ENCODE results near the gene EIF3A. TPM values are rescaled to one million over a fixed set of nuclear protein-coding genes. Genes with fewer than 3 reads are reported as not detected.

The EIF3A gene
- total and polyA plus RNA-seq, 7 experiments from 2014 or later: 40.5 to 137 (median 90.9) TPM

DNA sequence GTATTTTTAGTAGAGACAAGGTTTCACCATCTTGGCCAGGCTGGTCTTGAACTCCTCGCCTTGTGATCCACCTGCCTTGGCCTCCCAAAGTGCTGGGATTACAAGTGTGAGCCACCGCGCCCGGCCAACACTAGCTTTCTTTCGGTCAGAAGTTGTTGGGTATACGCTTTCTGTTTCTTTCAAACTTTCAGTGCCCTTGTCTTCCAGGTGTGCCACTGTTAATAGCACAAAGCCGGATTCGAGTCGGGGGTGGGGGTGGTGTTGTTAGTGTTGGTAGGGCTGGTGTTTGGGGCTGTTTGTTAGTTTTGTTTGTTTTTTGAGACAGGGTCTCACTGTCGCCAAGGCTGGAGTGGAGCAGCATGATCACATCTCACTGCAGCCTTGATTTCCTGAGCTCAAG is 84.9 kb downstream of the EIF3A start:
- Mint-ChIP-seq H3K27ac (no peak overlapping the region), H3K36me3 (no peaks in the 10 kb centered on the region), H3K27me3 (peaks cover 0 to 52% (median 6%) of the 10 kb centered on the region in 5 donors), H3K9me3 (no peaks in the 10 kb centered on the region), H3K4me3 (no peak overlapping the region), H3K4me1 (no peaks in the 10 kb centered on the region)
- no peaks in the 10 kb centered on the region for H3K36me3 ChIP-seq (ENCODE audit: control insufficient read depth in 2 of 3, insufficient read depth in 3 of 3, low read length in 3 of 3)
- H3K27me3 ChIP-seq (ENCODE audit: control insufficient read depth in 2 of 2, insufficient read depth in 2 of 2, low read length in 2 of 2): no peaks in the 10 kb centered on the region
- no peak for ATAC-seq
- ChIA-PET POLR2A (no interaction called here), CTCF (no interaction called here)
- no peak for DNase-seq
- H3K27ac ChIP-seq (ENCODE audit: low read depth, low read length): no peak overlapping the region
- no peaks in the 10 kb centered on the region for H3K9me3 ChIP-seq (ENCODE audit: control insufficient read depth in 2 of 3, low read length in 3 of 3)
- H3K4me3 ChIP-seq (ENCODE audit: low read length): no peak overlapping the region
- intact Hi-C loops (cut with micrococcal nuclease): no loop called here
- no peaks in the 10 kb centered on the region for H3K4me1 ChIP-seq (ENCODE audit: control insufficient read depth in 2 of 2, insufficient read depth in 2 of 2, low read length in 2 of 2)

DNA sequence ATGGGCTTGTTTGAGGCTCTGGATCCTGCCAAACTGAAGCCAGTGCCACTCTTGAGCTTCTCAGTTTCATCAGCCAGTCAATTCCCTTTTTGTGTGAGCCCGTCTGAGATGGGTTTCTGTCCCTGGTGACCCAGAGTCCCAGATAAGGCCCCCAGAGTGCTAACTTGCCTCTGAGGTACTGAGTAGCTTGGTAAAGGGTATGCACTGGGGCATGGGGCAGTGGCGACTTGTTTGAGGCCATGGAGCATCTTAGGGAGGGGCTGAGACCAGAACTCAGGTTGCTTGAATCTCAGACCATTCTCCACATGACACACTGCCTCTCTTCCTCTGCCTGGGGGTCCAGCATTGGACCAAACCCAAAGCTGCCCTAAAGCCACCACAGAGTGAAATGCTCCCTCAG is 86.3 kb downstream of the EIF3A start:
- H3K36me3 ChIP-seq (ENCODE audit: control insufficient read depth in 2 of 3, insufficient read depth in 3 of 3, low read length in 3 of 3): no peaks in the 10 kb centered on the region
- no peak overlapping the region for H3K27ac Mint-ChIP-seq
- H3K36me3 Mint-ChIP-seq: no peaks in the 10 kb centered on the region
- H3K4me3 ChIP-seq (ENCODE audit: low read length): no peak overlapping the region
- intact Hi-C loops (cut with micrococcal nuclease): no loop called here
- H3K4me1 ChIP-seq (ENCODE audit: control insufficient read depth in 2 of 2, insufficient read depth in 2 of 2, low read length in 2 of 2): no peaks in the 10 kb centered on the region
- H3K27me3 ChIP-seq (ENCODE audit: control insufficient read depth in 2 of 2, insufficient read depth in 2 of 2, low read length in 2 of 2): no peaks in the 10 kb centered on the region
- no peak overlapping the region for H3K4me3 Mint-ChIP-seq
- DNase-seq: no peak
- ChIA-PET CTCF (no interaction called here), POLR2A (no interaction called here)
- peaks cover 0 to 2% (median 0%) of the 10 kb centered on the region in 11 donors for H3K9me3 Mint-ChIP-seq
- no peaks in the 10 kb centered on the region for H3K4me1 Mint-ChIP-seq
- ATAC-seq: no peak
- peaks cover 0 to 49% (median 6%) of the 10 kb centered on the region in 5 donors for H3K27me3 Mint-ChIP-seq
- no peak overlapping the region for H3K27ac ChIP-seq (ENCODE audit: low read depth, low read length)
- no peaks in the 10 kb centered on the region for H3K9me3 ChIP-seq (ENCODE audit: control insufficient read depth in 2 of 3, low read length in 3 of 3)

DNA sequence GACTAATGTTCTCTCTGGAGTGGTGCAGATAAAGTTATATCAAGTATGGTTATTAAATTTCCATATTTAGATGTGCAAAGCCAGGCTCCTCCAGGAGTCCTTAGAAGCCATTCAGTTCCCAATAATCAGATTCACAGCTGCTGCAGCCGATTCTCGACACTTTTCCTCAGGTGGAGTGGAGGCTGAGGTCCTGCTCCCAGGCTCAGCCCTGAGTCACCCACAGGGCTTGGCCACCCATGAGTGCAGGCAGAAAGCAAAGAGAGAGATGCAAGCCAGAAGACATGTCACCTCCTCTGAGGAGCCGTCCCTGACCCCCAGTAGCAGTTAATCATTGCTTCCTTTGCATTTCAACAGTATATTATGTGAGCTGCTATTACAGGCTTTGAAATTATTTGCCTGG is 87.4 kb downstream of the EIF3A start:
- no peak overlapping the region for H3K4me3 Mint-ChIP-seq
- no peak overlapping the region for H3K27ac Mint-ChIP-seq
- ATAC-seq (no peak), DNase-seq (no peak)
- ChIA-PET CTCF (no interaction called here), POLR2A (interaction anchor here (0.7 kb wide), 1 partner anchor 145 kb away, joined by 3 read pairs; no protein-coding TSS in a partner anchor)
- H3K9me3 ChIP-seq (ENCODE audit: control insufficient read depth in 2 of 3, low read length in 3 of 3): no peaks in the 10 kb centered on the region
- no peaks in the 10 kb centered on the region for H3K4me1 Mint-ChIP-seq
- no peak overlapping the region for H3K27ac ChIP-seq (ENCODE audit: low read depth, low read length)
- no peaks in the 10 kb centered on the region for H3K4me1 ChIP-seq (ENCODE audit: control insufficient read depth in 2 of 2, insufficient read depth in 2 of 2, low read length in 2 of 2)
- intact Hi-C loops (cut with micrococcal nuclease): no loop called here
- peaks cover 0 to 6% (median 0%) of the 10 kb centered on the region in 11 donors for H3K9me3 Mint-ChIP-seq
- no peaks in the 10 kb centered on the region for H3K36me3 ChIP-seq (ENCODE audit: control insufficient read depth in 2 of 3, insufficient read depth in 3 of 3, low read length in 3 of 3)
- H3K27me3 Mint-ChIP-seq: peaks cover 0 to 45% (median 6%) of the 10 kb centered on the region in 5 donors
- H3K4me3 ChIP-seq (ENCODE audit: low read length): no peak overlapping the region
- H3K36me3 Mint-ChIP-seq: no peaks in the 10 kb centered on the region
- H3K27me3 ChIP-seq (ENCODE audit: control insufficient read depth in 2 of 2, insufficient read depth in 2 of 2, low read length in 2 of 2): no peaks in the 10 kb centered on the region

DNA sequence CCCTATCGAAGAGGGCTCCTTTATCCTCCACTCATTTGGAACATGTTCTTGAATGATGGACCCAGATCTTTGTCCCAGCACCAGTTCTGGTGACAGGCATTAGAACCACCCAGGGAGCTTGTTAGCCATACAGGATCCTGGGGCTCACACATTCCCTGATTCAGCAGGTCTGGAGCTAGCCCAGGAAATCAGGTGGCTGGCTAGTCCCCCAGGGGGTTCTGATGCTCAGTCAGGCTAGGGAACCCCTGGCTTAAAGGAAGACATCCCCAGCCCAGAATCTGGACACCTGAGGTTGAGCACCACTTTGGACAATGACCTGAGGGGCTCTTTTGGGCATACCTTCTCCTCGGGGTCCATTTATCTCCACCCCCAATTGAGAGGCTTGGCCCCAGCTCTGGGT is 88.1 kb downstream of the EIF3A start:
- Histone ChIP-seq H3K4me3 (ENCODE audit: low read length) (no peak overlapping the region), H3K4me1 (ENCODE audit: control insufficient read depth in 2 of 2, insufficient read depth in 2 of 2, low read length in 2 of 2) (no peaks in the 10 kb centered on the region), H3K27ac (ENCODE audit: low read depth, low read length) (no peak overlapping the region), H3K9me3 (ENCODE audit: control insufficient read depth in 2 of 3, low read length in 3 of 3) (no peaks in the 10 kb centered on the region), H3K36me3 (ENCODE audit: control insufficient read depth in 2 of 3, insufficient read depth in 3 of 3, low read length in 3 of 3) (no peaks in the 10 kb centered on the region), H3K27me3 (ENCODE audit: control insufficient read depth in 2 of 2, insufficient read depth in 2 of 2, low read length in 2 of 2) (no peaks in the 10 kb centered on the region)
- intact Hi-C loops (cut with micrococcal nuclease): no loop called here
- DNase-seq: no peak
- H3K4me3 Mint-ChIP-seq: no peak overlapping the region
- ChIA-PET POLR2A (interaction anchor here (0.7 kb wide), 1 partner anchor 668 kb away, joined by 3 read pairs; no protein-coding TSS in a partner anchor), CTCF (no interaction called here)
- peaks cover 0 to 6% (median 0%) of the 10 kb centered on the region in 7 donors for H3K4me1 Mint-ChIP-seq
- H3K9me3 Mint-ChIP-seq: peaks cover 0 to 7% (median 0%) of the 10 kb centered on the region in 11 donors
- H3K27ac Mint-ChIP-seq: no peak overlapping the region
- peaks cover 0 to 3% (median 0%) of the 10 kb centered on the region in 5 donors for H3K36me3 Mint-ChIP-seq
- no peak for ATAC-seq
- peaks cover 0 to 41% (median 4%) of the 10 kb centered on the region in 5 donors for H3K27me3 Mint-ChIP-seq

DNA sequence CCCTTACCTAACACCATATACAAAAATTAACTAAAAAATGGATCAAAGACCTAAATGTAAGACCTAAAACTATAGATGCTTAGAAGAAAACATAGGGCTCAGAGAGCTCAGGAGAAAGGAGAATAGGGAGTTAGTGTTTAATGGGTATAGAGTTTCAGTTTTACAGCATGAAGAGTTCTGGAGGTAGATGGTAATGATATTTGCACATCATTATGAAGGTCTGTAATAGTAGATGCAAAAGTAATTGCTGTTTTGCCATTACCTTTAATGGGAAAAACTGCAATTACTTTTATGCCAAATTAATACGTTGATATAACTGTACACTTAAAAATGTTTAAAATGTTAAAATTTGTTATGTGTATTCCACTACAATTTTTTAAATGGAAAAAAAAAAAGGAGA is 90.3 kb downstream of the EIF3A start:
- Mint-ChIP-seq H3K27ac (no peak overlapping the region), H3K4me3 (no peak overlapping the region), H3K36me3 (peaks cover 0 to 6% (median 4%) of the 10 kb centered on the region in 5 donors), H3K4me1 (peaks cover 0 to 14% (median 0%) of the 10 kb centered on the region in 7 donors), H3K27me3 (peaks cover 0 to 29% (median 4%) of the 10 kb centered on the region in 5 donors), H3K9me3 (peaks cover 0 to 14% (median 7%) of the 10 kb centered on the region in 11 donors)
- DNase-seq: no peak
- ChIA-PET CTCF (no interaction called here), POLR2A (no interaction called here)
- peaks cover 0 to 7% (median 0%) of the 10 kb centered on the region in 3 experiments for H3K9me3 ChIP-seq (ENCODE audit: control insufficient read depth in 2 of 3, low read length in 3 of 3)
- H3K4me1 ChIP-seq (ENCODE audit: control insufficient read depth in 2 of 2, insufficient read depth in 2 of 2, low read length in 2 of 2): no peaks in the 10 kb centered on the region
- H3K27me3 ChIP-seq (ENCODE audit: control insufficient read depth in 2 of 2, insufficient read depth in 2 of 2, low read length in 2 of 2): no peaks in the 10 kb centered on the region
- H3K4me3 ChIP-seq (ENCODE audit: low read length): no peak overlapping the region
- intact Hi-C loops (cut with micrococcal nuclease): no loop called here
- no peak overlapping the region for H3K27ac ChIP-seq (ENCODE audit: low read depth, low read length)
- H3K36me3 ChIP-seq (ENCODE audit: control insufficient read depth in 2 of 3, insufficient read depth in 3 of 3, low read length in 3 of 3): no peaks in the 10 kb centered on the region
- no peak for ATAC-seq

DNA sequence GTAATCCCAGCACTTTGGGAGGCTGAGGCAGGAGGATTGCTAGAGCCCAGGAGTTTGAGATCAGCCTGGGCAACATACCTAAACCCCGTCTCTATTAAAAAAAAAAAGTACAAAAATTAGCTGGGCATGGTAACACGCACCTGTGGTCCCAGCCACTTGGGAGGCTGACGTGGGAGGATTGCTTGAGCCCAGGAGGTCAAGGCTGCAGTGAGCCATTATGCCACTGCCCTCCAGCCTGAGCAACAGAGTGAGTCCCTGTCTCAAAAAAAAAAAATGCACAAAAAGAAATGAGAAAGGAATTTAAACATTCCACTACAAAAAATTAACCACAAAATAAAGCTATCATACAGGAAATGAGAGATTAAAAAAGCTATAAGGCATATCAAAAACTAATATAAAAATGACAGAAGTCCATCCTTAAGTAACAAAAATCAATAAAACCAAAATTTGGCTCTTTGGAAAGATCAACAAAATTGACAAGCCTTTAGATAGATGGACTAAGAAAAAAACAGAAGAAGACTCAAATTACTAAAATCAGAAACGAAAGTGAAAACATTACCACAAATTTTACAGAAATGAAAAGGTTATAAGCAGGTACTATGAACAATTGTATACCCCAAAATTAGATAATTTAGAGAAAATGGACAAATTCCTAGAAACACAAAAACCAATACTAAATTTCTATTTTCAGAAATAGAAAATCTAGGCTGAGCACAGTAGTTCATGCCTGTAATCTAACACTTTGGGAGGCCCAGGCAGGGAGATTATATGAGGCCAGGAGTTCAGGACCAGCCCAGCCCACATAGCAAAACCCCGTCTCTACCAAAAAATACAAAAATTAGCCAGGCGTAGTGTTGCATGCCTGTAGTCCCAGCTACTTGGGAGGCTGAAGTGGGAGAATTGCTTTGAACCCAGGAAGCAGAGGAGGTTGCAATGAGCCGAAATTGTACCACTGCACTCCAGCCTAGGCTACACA is 93.5 kb downstream of the EIF3A start:
- Mint-ChIP-seq H3K27ac (peak overlapping the region in 1 of 9 donors; percentile 48), H3K4me1 (peaks cover 0 to 14% (median 0%) of the 10 kb centered on the region in 7 donors), H3K36me3 (peaks cover 0 to 13% (median 11%) of the 10 kb centered on the region in 5 donors), H3K4me3 (peak overlapping the region in 1 of 10 donors; percentile 54), H3K27me3 (peaks cover under 1 to 30% (median 4%) of the 10 kb centered on the region in 5 donors), H3K9me3 (peaks cover 4 to 40% (median 20%) of the 10 kb centered on the region in 11 donors)
- H3K36me3 ChIP-seq (ENCODE audit: control insufficient read depth in 2 of 3, insufficient read depth in 3 of 3, low read length in 3 of 3): no peaks in the 10 kb centered on the region
- no peaks in the 10 kb centered on the region for H3K4me1 ChIP-seq (ENCODE audit: control insufficient read depth in 2 of 2, insufficient read depth in 2 of 2, low read length in 2 of 2)
- H3K27ac ChIP-seq (ENCODE audit: low read depth, low read length): no peak overlapping the region
- CTCF ChIA-PET: no interaction called here
- no peaks in the 10 kb centered on the region for H3K27me3 ChIP-seq (ENCODE audit: control insufficient read depth in 2 of 2, insufficient read depth in 2 of 2, low read length in 2 of 2)
- intact Hi-C loops (cut with micrococcal nuclease): no loop called here
- peaks cover 0 to 12% (median 0%) of the 10 kb centered on the region in 3 experiments for H3K9me3 ChIP-seq (ENCODE audit: control insufficient read depth in 2 of 3, low read length in 3 of 3)
- H3K4me3 ChIP-seq (ENCODE audit: low read length): no peak overlapping the region
- POLR2A ChIA-PET: interaction anchor here (0.5 kb wide), 1 partner anchor 40 kb away, joined by 3 read pairs; no protein-coding TSS in a partner anchor
- no peak for DNase-seq
- no peak for ATAC-seq
